GM15510 (cell line): ENCODE measurements around the gene STK24.

ENCODE experiments used
- POLR2A ChIP-seq: IDR thresholded peaks from 3 replicates; pipeline ENCODE4 v1.6.1; 2011; ENCODE audit warnings: borderline replicate concordance; ENCODE audit not compliant: insufficient read length; ENCODE audit errors: extremely low read depth

The STK24 gene

DNA sequence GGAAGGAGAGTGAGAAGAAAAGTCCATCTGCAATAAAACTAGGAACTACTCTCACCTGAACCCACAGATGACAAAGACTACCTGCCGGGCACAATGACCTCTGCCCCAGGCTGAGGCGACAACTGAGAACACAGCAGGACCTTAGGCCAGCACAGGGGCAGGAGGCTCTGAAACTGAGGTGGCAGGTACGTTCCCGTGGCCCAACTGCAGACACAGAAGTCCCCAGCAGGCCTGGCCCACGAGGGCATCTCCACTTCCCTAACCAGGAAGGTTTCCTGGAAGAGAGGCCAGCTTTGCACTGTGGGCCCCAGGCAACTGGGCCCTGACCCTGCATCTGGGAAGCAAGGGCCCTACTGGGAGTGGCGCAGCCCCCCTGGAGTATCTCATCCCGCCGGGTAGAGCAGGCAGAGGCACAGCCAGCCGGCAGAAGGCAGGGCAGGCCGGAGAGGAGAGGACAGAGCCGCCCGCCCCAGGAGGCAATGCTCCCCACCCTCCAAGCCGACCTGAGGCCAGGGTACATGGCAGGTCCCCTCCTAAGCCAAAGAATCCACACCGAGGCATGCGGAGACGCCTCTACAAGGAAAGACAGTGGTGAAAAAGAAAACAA, 32.7 kb downstream of the STK24 start:
- no peak for TF ChIP-seq POLR2A

DNA sequence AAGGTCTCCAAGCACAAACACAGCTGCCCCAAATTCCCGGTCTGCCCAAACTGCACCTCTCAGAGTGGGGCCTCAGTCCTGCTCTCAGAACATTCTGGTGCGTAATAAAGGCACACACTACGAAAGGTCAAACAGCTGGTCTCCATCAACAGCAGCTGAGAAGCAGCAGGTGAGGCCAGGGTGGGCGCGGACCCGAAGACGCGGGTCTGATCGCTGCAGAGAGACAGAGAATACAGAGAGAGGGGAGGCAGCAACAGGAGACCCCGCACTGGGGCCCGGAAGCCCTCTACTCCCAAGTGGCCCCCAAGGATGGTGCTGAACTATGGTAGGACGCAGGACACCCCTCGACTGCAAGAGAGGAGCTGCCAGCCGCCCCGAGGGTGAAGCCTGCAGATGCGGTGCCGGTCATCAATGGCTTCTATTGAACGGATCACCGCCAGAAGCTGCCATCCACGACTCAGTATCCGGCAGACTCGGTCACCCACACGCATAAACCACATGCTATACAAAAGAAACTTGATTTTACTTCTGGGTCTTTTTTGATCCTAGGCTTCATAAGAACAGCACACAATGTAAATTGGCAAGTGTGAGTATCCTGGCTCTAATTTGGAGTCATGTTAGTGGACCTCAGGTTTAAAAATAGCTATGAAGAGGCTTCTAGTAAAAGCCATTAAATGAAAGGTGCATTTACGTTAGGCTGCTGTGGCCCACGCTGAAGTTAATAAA, 33.4 kb downstream of the STK24 start:
- TF ChIP-seq POLR2A, result no peak

GRCh38 chr13:98542568-98543377, 34.1 kb downstream of the STK24 start:
- no peak for TF ChIP-seq POLR2A

DNA sequence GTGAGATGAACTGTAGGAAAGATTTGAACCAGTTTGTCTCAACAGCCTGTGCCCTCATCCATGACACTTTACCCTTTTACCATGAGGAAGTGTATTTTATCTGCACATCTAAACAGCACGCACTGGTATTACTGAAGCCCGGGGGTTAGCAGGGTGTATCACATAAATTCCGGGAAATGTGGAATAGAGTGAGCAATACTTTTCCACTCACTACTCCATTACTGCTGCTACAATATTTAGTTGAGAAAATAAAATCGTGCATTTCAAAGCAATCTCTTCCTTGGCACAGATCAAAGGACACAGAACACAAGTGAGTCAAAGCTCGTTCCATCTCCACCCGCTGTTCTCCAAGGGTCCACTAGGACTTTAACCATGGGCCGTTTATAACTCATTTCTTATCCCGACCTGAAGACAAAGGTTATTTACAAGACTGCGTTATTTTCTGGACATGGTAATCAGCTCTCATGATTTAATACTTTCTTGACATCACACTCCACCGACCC, 35.2 kb downstream of the STK24 start:
- TF ChIP-seq POLR2A, result no peak

GRCh38 chr13:98541191-98541590, 35.7 kb downstream of the STK24 start:
- no peak for TF ChIP-seq POLR2A

DNA sequence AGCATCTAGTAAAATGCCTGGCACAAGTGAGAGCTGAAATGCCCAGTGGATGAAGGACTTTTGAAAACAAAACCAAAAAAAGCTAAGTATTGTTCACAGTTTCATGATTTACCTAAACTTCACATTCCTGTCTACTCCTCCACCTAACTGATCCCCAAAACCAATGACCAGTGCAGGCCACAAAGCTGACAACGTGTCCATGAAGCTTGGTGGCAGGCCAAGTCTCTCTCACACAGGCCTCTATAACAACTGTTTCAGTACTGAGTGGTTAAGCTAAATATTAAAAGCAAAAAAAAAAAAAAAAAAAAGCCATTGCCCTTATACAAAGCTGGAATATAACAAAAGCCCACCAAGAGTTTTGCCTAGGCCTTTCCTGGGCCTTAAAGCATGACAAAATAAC, 36.4 kb downstream of the STK24 start:
- TF ChIP-seq POLR2A, result no peak

DNA sequence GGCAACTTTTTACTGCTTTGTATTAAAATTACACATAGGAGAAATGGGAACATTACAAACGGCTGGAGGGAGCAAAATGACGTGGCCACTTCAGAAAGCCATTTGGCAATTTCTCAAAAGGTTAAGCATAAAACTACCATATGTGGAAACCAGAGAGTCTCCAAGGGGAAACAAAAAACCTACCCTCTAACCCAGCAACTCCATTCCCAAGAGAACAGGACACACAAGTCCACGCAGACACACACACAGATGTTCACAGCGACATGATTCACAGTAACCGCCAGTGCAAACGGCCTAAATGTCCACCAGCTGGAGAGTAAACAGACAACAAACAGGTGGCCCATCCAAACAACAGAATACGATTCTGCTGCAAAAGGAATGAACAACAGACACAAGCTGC, 37.2 kb downstream of the STK24 start:
- TF ChIP-seq POLR2A, result no peak

DNA sequence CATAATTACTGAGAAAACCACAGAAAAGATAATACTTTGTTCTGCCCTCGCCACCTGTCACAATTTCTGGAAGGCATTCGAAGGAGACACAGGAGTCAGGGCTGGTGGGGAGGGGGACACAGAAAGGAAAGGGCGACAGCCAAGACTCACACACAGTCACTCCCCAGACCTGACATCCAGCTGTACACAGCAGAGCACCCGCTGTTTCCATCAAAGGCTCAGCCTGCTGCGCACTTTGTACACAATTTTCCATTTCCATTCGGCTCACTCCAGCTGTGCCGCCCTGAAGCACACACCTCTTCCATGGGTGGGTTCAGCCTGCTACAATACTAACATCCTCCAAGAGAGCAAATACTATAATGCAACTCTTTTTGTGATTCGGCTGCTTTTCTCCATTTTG, 38.0 kb downstream of the STK24 start:
- TF ChIP-seq POLR2A, result no peak

- TF ChIP-seq POLR2A, result no peak
Observed at GRCh38 chr13:98537740-98538139, 39.2 kb downstream of the STK24 start.

DNA sequence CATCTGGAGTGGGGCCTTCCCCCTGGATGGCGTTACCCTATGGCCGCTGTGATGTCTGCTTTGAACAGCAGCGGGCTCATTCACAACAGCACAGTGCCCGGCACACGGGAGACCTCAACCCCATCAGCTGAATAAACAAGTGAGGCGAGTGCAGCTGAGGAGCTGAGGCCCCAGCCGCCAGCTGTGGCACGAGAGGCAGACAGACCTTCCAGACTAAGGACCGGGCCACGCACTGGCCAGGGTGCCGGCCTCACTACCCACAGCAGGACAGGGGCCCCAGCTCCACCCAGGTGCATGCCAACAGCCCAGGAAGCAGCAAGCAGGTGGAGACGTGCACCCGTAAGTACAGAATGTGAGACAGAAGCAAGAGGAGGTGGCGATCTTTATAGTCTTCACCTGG, 39.6 kb downstream of the STK24 start:
- no peak for TF ChIP-seq POLR2A

- no peak for TF ChIP-seq POLR2A
Observed at GRCh38 chr13:98536729-98537128, 40.2 kb downstream of the STK24 start.

- TF ChIP-seq POLR2A, result no peak
Observed at GRCh38 chr13:98535501-98536354, 41.2 kb downstream of the STK24 start.

DNA sequence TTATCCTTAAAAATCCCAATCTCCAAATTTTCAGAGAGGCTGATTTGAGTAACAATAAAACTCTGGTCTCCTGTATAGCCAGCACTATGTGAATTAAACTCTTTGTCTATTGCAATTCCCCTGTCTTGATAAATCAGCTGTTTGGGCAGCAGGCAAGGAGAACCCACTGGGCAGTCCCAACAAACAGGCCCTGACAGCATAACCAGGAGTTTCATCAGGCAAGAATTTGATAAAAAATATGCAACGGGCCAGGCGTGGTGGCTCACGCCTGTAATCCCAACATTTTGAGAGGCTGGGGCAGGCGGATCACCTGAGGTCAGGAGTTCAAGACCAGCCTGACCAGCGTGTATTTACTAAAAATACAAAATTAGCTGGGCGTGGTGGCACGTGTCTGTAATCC, 42.1 kb downstream of the STK24 start:
- TF ChIP-seq POLR2A, result no peak

DNA sequence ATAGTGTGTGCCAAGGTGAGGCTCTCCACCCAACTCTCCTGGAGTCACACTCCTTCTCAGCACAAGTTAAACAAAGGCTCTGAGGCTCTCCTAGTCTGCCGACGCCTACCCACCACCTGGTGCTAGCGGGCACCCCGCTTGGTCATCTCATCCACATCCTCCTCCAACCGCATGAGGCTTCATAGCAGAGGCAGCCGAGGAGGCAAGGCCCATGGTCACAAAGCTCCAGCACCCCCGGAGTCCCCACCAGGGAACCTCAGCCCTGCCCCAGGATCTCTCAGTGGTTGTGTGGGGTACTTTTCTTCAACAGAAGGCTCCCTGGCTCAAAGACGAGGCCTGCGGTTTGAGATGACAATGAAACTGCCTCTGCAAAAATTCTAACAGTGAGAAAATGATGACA, 43.0 kb downstream of the STK24 start:
- no peak for TF ChIP-seq POLR2A
